Right lobe of liver (tissue), 6 donors: ENCODE results near the gene ANKRD9. TPM values are rescaled to one million over a fixed set of nuclear protein-coding genes. Genes with fewer than 3 reads are reported as not detected.

Source experiments
- ATAC-seq, 4 donors: fragments of 200-7000 bp; cut with Tn5 transposase; one replicate each; pipeline ENCODE4 v1.9.1; 2020; ENCODE audit warnings: mild to moderate bottlenecking in 4 of 4, moderate library complexity in 4 of 4
- DNase-seq, 3 donors: peaks; one replicate each; pipeline ENCODE4 v3.0.0-alpha.2; 2020
- H3K27ac ChIP-seq, 3 donors: fragments of 200-600 bp; one replicate each; pipeline ENCODE4 v1.8.0; 2022
- H3K27me3 ChIP-seq, 2 donors: fragments of 200-600 bp; one replicate each; pipeline ENCODE4 v1.8.0; 2022
- H3K36me3 ChIP-seq, 4 donors: fragments of 200-600 bp; sonication (generic) in 1 of 4; one replicate each; pipeline versions ENCODE4 v1.5.1 to v1.8.0; 2017 to 2022; ENCODE audit warnings: control low read depth in 1 of 4
- H3K4me1 ChIP-seq, 4 donors: fragments of 200-600 bp; sonication (generic) in 1 of 4; one replicate each; pipeline versions ENCODE4 v1.5.1 to v1.8.0; 2017 to 2022; ENCODE audit warnings: control low read depth in 1 of 4
- H3K4me3 ChIP-seq, 3 donors: fragments of 200-600 bp; one replicate each; pipeline ENCODE4 v1.8.0; 2022
- H3K9me3 ChIP-seq, 4 donors: fragments of 200-600 bp; sonication (generic) in 1 of 4; one replicate each; pipeline versions ENCODE4 v1.5.1 to v1.8.0; 2017 to 2022; ENCODE audit warnings: control low read depth in 1 of 4
- CTCF ChIP-seq, 4 donors: fragments of 200-600 bp in 3 of 4; fragments of 450-650 bp in 1 of 4; IDR thresholded peaks; one replicate each; pipeline versions ENCODE4 v1.5.1 to v1.8.0; 2016 to 2022; ENCODE audit warnings: antibody characterized with exemption in 4 of 4, mild to moderate bottlenecking in 2 of 4
- POLR2A ChIP-seq: fragments of 450-650 bp; IDR thresholded peaks from one replicate; pipeline ENCODE4 v1.6.1; 2017; ENCODE audit warnings: antibody characterized with exemption, mild to moderate bottlenecking
- WGBS: methylation state at CpG from one replicate; pipeline ENCODE4 v1.1.6; 2018; ENCODE audit warnings: low coverage, low lambda C conversion rate; ENCODE audit not compliant: insufficient coverage; ENCODE audit errors: missing lambda C conversion rate; 5-methylcytosine and 5-hydroxymethylcytosine counted together
- intact Hi-C, 2 donors: fragments of 100-400 bp; cut with DNase I; formaldehyde crosslinking; loops; one replicate each; pipeline versions ENCODE4 v1.11.2 to v1.14.1; 2022
- total RNA-seq, 6 experiments: library from RNA; depleted of rRNA in 2 of 6; stranded (reverse); fragments of >200 nt in 2 of 6; fragmentation: NEBNext Ultra II Directional in 3 of 6; extraction: Animal tissue kit (Norgen Biotek cat#: 25700) in 3 of 6; gene quantifications; one replicate each; pipeline versions ENCODE4 v1.1.0 to v1.2.4, GENCODE V29; 2016 to 2023
- donor health status: DM: no; HTN: yes; CAD: no.
- donor health status: DM: no; HTN: no; CAD: no.
- donor health status: DM: no; HTN: no; CAD: no.
- donor health status: DM: no; HTN: yes; CAD: no.
- donor health status: DM: no; HTN: yes; CAD: no.

ANKRD9 gene
- total RNA-seq, 6 experiments from 2014 or later: 7.5 to 33.8 (median 8.9) TPM

- intact Hi-C loops: loop anchor here in 1 of 2 donors (5.0 kb wide), 1 partner anchor 79 kb away; no protein-coding TSS in a partner anchor
- H3K9me3 ChIP-seq: no peaks in the 10 kb centered on the region
- no peaks in the 10 kb centered on the region for H3K27me3 ChIP-seq
- no peak for TF ChIP-seq POLR2A
- TF ChIP-seq CTCF (IDR thresholded peaks at IDR 0.05): peak; percentile 79 to 100 (median 92)
- peak overlapping the region in 2 of 3 donors; percentile 36 to 57 for H3K27ac ChIP-seq
- peak overlapping the region; percentile 54 to 68 (median 61) for H3K4me3 ChIP-seq
- WGBS: 1% methylated on average over 25 of the region's 95 CpGs
- no peaks in the 10 kb centered on the region for H3K36me3 ChIP-seq
- ATAC-seq (peak; percentile 81 to 94 (median 86)), DNase-seq (peak; percentile 56 to 70 (median 69))
- H3K4me1 ChIP-seq: peaks cover 0 to 5% (median 0%) of the 10 kb centered on the region in 4 donors
Measured at GRCh38 chr14:102516531-102517391, 7.2 kb upstream of the ANKRD9 start.

DNA sequence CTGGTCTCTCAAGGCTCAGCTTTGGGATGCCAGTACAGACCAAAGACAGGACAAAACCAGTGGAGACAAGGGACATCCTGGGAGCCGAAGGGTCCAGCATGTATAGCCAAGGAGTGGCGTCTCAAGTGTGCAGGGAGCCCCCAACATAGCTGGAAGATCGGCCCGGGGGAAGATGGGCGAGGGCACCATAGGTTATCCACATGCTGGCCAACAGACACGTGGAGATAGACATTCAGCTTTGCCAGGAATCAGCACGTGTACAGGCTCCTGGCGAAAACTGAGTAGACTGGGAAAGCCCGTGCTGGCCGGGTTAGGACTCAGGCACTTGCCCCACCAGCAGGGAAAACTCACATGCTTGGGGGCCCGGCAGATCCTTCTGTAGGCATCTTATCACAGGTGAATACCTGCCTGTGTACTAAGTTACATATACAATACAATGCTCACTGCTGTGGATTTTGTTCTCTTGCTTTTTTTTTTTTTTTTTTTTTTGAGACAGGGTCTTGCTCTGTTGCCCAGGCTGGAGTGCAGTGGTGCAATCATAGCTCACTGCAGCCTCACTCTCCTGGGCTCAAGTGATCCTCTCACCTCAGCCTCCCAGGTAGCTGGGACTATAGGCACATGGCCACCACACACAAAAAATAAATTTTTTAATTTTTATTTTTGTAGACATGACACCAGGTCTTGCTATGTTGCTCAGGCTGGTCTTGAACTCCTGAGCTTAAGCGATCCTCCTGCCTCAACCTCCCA lies 5.6 kb upstream of the ANKRD9 start:
- Histone ChIP-seq H3K27ac (no peak overlapping the region), H3K27me3 (no peaks in the 10 kb centered on the region), H3K4me3 (no peak overlapping the region), H3K36me3 (no peaks in the 10 kb centered on the region), H3K9me3 (no peaks in the 10 kb centered on the region), H3K4me1 (peaks cover 0 to 5% (median 0%) of the 10 kb centered on the region in 4 donors)
- peak in 1 of 3 donors; percentile 43 for DNase-seq
- WGBS: 90% methylated on average over 2 of the region's 12 CpGs
- no peak for TF ChIP-seq POLR2A
- no peak for TF ChIP-seq CTCF (IDR thresholded peaks at IDR 0.05)
- intact Hi-C loops: loop anchor here (5.0 kb wide), 2 partner anchors 73 to 78 kb away; no protein-coding TSS in a partner anchor
- ATAC-seq: no peak

GRCh38 chr14:102513899-102514772 lies 4.6 kb upstream of the ANKRD9 start:
- ATAC-seq: no peak
- 81% methylated on average over 7 of the region's 21 CpGs for WGBS
- no peaks in the 10 kb centered on the region for H3K36me3 ChIP-seq
- no peak overlapping the region for H3K4me3 ChIP-seq
- no peaks in the 10 kb centered on the region for H3K27me3 ChIP-seq
- DNase-seq: peak in 1 of 3 donors; percentile 51
- H3K9me3 ChIP-seq: no peaks in the 10 kb centered on the region
- intact Hi-C loops: loop anchor here in 1 of 2 donors (5.0 kb wide), 1 partner anchor 72 kb away; no protein-coding TSS in a partner anchor
- H3K4me1 ChIP-seq: peaks cover 0 to 5% (median 0%) of the 10 kb centered on the region in 4 donors
- no peak overlapping the region for H3K27ac ChIP-seq
- TF ChIP-seq CTCF (IDR thresholded peaks at IDR 0.05) (no peak), POLR2A (no peak)

- intact Hi-C loops: loop anchor here in 1 of 2 donors (5.0 kb wide), 1 partner anchor 71 kb away; no protein-coding TSS in a partner anchor
- DNase-seq: peak in 1 of 3 donors; percentile 50
- H3K4me1 ChIP-seq: peaks cover 0 to 11% (median 0%) of the 10 kb centered on the region in 4 donors
Measured at GRCh38 chr14:102512793-102513300, 3.3 kb upstream of the ANKRD9 start.

More at GRCh38 chr14:102512793-102513300, 3.3 kb upstream of the ANKRD9 start:
- no peak for ATAC-seq
- WGBS: 93% methylated on average over 7 of the region's 11 CpGs
- Histone ChIP-seq H3K4me3 (no peak overlapping the region), H3K27me3 (no peaks in the 10 kb centered on the region), H3K27ac (no peak overlapping the region), H3K36me3 (no peaks in the 10 kb centered on the region), H3K9me3 (no peaks in the 10 kb centered on the region)
- TF ChIP-seq POLR2A (no peak), CTCF (IDR thresholded peaks at IDR 0.05) (no peak)
